Measurements from ENCODE around the gene CEACAM7.

- TF ChIP-seq SUZ12 (IDR thresholded peaks at IDR 0.05; ENCODE audit: extremely low read depth, insufficient read depth, insufficient read length), result no peak
- no peak for TF ChIP-seq ZNF274 (IDR thresholded peaks at IDR 0.05; ENCODE audit: low read depth, low read length)
- TF ChIP-seq YY1 (IDR thresholded peaks at IDR 0.05; ENCODE audit: insufficient read depth, insufficient read length), result no peak
Measured at GRCh38 chr19:41638641-41639081, 49.4 kb downstream of the CEACAM7 start.
